SK-N-SH treated with all-trans-retinoic acid at 6 μM for 48 hours (cell line): ENCODE data around the gene PLA2G15.

Experiments used
- ATAC-seq: fragments of 200-7000 bp; cut with Tn5 transposase; 3 replicates; pipeline ENCODE4 v1.9.1; 2020; ENCODE audit warnings: mild to moderate bottlenecking, moderate library complexity
- ARNTL ChIP-seq: fragments of 450-650 bp; formaldehyde crosslinking; IDR thresholded peaks from 2 replicates; pipeline ENCODE4 v1.5.0; 2020; ENCODE audit warnings: low read depth, mild to moderate bottlenecking, moderate library complexity, borderline replicate concordance
- CSDC2 ChIP-seq: fragments of 250-450 bp; sonication (Bioruptor Pico); IDR thresholded peaks from 2 replicates; pipeline ENCODE4 v1.5.0; 2020; ENCODE audit warnings: mild to moderate bottlenecking, moderate library complexity
- OSR1 ChIP-seq: fragments of 250-450 bp; sonication (Bioruptor Pico); IDR thresholded peaks from 2 replicates; pipeline ENCODE4 v1.8.0; 2022; ENCODE audit warnings: moderate library complexity, mild to moderate bottlenecking, inconsistent platforms
- PPARA ChIP-seq: fragments of 250-450 bp; sonication (Bioruptor Pico); IDR thresholded peaks from 2 replicates; pipeline ENCODE4 v1.5.0; 2020; ENCODE audit warnings: mild to moderate bottlenecking, borderline replicate concordance
- RARB ChIP-seq: fragments of 250-450 bp; sonication (Bioruptor Pico); IDR thresholded peaks from 2 replicates; pipeline ENCODE4 v1.8.0; 2021; ENCODE audit warnings: mild to moderate bottlenecking, moderate library complexity
- SNAI2 ChIP-seq: fragments of 250-450 bp; sonication (Bioruptor Pico); IDR thresholded peaks from 2 replicates; pipeline ENCODE4 v1.5.0; 2020; ENCODE audit warnings: mild to moderate bottlenecking, moderate library complexity
- TCF4 ChIP-seq: fragments of 250-450 bp; sonication (Bioruptor Pico); IDR thresholded peaks from 2 replicates; pipeline ENCODE4 v1.8.0; 2021; ENCODE audit warnings: mild to moderate bottlenecking, moderate library complexity, borderline replicate concordance
- TOX ChIP-seq: fragments of 250-450 bp; sonication (Bioruptor Pico); IDR thresholded peaks from 2 replicates; pipeline ENCODE4 v1.8.0; 2021; ENCODE audit warnings: mild to moderate bottlenecking, moderate library complexity, borderline replicate concordance
- ZNF565 ChIP-seq: fragments of 450-650 bp; formaldehyde crosslinking; conservative IDR thresholded peaks from 2 replicates; pipeline ENCODE4 v1.5.0; 2020; ENCODE audit warnings: low read depth, mild to moderate bottlenecking, moderate library complexity
- ZNF70 ChIP-seq: fragments of 450-650 bp; formaldehyde crosslinking; IDR thresholded peaks from 2 replicates; pipeline ENCODE4 v1.5.0; 2020; ENCODE audit warnings: mild to moderate bottlenecking, moderate library complexity
- ZNF8 ChIP-seq: fragments of 450-650 bp; formaldehyde crosslinking; IDR thresholded peaks from 2 replicates; pipeline ENCODE4 v1.5.0; 2020; ENCODE audit warnings: mild to moderate bottlenecking, moderate library complexity
- TF ChIP-seq, protein P1 (sequence below): fragments of 250-450 bp; sonication (Bioruptor Pico); IDR thresholded peaks from 2 replicates; pipeline ENCODE4 v1.8.0; 2020; ENCODE audit warnings: mild to moderate bottlenecking, moderate library complexity, borderline replicate concordance
- TF ChIP-seq, protein P2 (sequence below): fragments of 250-450 bp; sonication (Bioruptor Pico); IDR thresholded peaks from 2 replicates; pipeline ENCODE4 v1.8.0; 2021; ENCODE audit warnings: low read depth, mild to moderate bottlenecking, moderate library complexity, borderline replicate concordance
- TF ChIP-seq, protein P3 (sequence below): fragments of 250-450 bp; sonication (Bioruptor Pico); IDR thresholded peaks from 2 replicates; pipeline ENCODE4 v1.5.0; 2020; ENCODE audit warnings: mild to moderate bottlenecking, moderate library complexity
- TF ChIP-seq, protein P4 (sequence below): fragments of 250-450 bp; sonication (Bioruptor Pico); IDR thresholded peaks from 2 replicates; pipeline ENCODE4 v1.5.1; 2021; ENCODE audit warnings: mild to moderate bottlenecking, moderate library complexity

Gene PLA2G15

DNA sequence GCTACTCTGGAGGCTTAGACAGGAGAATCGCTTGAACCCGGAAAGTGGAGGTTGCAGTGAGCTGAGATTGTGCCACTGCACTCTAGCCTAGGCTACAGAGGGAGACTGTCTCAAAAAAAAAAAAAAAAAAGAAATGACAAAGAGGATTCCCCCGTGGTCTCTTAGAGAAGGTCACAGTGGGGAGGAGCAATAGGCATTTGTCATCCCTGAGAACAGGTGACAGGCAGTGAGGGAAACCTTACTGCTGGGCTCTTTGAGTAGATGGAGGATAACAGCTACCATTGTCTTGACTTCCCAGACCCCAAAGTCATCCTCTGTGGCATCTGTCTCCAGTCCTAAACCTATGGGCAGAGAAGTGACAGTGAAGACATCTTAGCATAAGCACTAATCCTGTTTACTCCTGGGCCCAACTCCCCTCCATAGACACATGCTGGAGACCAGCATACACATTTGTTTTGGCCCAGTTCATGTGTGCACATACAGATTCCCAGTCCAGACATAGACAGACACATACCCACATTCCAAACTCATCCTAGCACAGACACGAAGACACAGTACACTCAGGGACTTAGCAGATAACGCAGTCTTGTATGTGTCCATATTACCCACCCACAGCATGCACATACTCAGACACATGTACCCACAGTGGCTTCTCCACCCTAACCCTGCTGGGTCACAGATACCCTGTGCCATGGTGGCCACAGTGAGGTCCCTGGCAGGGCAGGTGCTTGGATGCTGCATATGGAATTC is 11.9 kb upstream of the PLA2G15 start:
- ATAC-seq = no peak
- TF ChIP-seq SNAI2 (CRISPR knock-in tag) (no peak), ZNF70 (no peak), RARB (CRISPR knock-in tag) (no peak)

DNA sequence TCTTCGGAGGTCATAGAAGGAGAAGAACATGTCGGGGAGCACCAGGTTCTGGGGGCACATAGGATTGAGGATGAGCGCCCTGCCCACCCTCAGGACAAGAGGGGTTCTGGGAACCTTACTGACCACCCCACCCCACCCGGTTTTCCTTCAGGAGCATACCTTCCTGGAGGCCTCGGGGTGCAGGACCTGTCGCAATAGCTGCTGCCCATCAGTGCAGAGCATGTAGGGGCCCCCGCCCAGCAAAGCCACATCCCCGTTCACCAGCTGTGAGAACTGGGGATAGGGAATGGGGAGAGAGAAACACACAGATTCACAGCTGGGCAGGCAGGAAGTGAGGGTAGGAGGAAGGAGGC is 11.4 kb upstream of the PLA2G15 start:
- ATAC-seq = no peak
- TF ChIP-seq TOX (CRISPR knock-in tag) = no peak
- TF ChIP-seq OSR1 = no peak

DNA sequence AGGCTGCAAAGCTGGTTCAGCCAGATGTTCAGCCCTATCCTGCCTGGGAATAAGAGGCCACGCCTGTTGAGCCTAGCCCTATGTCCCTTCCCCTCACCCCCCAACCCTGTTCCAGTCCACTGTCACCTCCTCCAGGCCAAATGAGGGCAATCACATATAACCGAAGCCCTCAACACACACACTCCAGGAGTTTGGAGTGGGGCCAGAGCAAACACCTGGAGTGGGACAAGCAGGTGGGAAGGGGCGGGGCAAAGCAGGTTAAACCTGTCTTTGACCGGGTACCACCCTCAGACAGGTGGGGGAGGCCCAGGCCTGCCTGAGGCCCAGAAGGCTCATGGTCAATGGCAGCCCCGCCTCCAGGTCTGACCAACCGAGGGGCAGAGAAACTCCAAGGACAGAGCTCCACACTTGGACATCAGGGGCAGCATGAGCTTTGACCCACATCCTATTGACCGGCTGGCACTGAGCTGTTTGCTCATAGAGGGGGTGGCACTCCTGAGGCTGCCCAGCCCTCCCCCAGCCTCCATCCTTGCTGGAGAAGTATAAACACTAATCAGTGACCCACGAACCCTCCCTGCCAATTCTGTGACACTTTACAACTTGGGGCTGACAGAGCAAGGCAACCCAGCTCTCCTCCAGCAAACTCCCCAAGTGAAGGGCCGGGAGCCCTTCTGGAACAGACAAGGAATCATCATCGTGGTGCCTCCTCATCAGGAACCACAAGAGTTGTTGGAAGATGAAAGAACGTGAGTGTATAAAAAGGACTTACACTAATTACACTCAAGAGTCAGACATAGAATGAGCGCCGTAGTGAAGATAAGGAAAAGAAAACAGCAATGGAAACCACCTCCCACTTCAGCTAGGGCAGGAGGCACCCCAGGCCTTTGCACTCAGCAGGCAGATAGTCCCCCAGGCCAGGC is 10.7 kb upstream of the PLA2G15 start:
- ATAC-seq = no peak
- no peak for TF ChIP-seq PPARA (CRISPR knock-in tag)
- no peak for TF ChIP-seq ZNF8 (CRISPR knock-in tag)

DNA sequence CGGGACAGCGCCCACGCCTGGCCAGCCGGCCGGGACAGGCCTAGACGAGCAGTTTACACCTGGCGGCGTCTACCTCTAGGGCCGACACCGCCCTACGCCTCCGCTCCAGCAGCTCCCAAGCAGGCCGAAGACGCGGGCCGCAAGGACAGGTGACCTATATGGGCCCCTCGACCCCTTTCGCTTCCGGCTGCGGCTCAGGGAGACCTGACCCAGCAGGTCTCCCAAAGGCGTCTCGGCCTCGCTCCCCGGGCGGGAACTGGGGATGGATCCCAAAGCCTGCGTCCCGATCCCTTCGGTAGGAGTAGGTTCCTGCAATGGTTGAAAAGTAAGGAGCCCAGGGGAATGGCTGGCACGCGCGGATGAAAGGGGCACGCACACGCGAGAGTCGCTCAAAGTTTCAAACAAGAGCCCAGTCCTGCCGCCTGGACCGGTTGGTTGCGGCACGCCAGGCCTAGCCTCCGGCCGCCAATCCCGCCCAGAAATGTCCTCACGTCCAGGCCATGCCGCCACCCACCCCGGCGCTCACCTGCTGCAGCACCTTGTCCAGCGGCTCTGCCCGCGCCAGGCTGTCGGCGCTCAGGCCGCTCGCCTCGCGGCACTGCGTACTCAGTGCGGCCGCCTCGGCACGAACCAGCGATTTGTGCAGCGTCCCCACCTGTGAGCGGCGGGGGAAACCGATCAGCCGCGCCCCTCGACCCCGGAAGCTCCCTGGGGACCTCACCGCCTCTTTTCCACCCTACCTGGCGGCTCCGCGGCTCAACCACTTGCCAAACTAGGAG is 9.9 kb upstream of the PLA2G15 start:
- TF ChIP-seq, protein P1, sequence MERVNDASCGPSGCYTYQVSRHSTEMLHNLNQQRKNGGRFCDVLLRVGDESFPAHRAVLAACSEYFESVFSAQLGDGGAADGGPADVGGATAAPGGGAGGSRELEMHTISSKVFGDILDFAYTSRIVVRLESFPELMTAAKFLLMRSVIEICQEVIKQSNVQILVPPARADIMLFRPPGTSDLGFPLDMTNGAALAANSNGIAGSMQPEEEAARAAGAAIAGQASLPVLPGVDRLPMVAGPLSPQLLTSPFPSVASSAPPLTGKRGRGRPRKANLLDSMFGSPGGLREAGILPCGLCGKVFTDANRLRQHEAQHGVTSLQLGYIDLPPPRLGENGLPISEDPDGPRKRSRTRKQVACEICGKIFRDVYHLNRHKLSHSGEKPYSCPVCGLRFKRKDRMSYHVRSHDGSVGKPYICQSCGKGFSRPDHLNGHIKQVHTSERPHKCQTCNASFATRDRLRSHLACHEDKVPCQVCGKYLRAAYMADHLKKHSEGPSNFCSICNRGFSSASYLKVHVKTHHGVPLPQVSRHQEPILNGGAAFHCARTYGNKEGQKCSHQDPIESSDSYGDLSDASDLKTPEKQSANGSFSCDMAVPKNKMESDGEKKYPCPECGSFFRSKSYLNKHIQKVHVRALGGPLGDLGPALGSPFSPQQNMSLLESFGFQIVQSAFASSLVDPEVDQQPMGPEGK (CRISPR knock-in tag) = no peak
- TF ChIP-seq RARB (CRISPR knock-in tag) = no peak
- TF ChIP-seq, all 23 proteins: peak for 0
- no peak for ATAC-seq

DNA sequence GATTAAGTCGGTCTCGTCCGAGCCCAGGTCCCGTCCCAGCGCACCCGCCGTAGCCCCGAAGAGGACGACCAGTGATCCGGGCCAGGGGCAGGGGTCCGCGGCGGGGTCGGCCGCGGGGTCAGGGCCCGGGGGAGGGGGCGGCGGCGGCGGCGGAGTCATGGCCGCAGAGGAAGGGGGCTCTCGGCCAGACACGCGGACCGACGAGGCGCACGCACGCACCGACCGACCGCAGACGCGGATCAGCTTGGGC is 9.4 kb upstream of the PLA2G15 start, which contains the start of gene ESRP2:
Gene ESRP2, minus strand, starts transcription at position 241 of the 250 bp plus-strand sequence. Its CDS starts 82 bp downstream, at position 159.
- ATAC-seq = no peak

DNA sequence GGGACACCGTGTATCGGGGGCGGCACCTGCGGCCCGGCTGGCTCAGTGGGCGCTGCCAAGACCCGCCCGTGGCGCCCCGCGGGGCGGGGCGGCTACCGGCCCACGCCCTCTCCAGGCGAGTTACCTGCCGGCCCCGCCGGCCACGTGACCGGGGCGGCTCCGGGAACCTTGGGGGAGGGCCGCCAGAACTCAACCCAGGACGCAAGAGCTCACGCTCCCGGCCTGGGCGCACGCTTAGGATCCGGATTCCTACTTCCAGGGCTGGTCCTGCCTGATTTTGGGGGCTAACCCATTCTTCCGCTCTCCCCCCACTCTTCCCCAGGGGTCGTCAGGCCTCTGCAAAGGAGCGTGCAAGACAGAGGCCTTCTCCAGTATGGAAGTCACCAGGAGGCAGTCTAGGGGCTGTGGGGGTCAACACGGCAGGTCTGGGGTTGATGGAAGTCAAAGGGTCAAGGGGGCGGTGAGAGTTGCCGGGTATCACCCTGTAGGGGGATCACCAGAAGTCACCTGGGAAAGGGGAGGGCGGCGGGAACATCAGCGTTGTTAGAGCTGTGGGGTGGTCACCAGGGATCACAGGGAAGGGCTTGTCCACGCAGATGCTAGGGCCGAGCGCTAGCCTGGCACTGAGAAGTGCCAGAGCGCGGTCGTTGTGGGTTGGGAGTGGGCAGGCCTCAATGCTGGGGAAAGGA is 8.9 kb upstream of the PLA2G15 start:
- no peak for ATAC-seq
- TF ChIP-seq ZNF8 (CRISPR knock-in tag) = no peak
- TF ChIP-seq, protein P2, sequence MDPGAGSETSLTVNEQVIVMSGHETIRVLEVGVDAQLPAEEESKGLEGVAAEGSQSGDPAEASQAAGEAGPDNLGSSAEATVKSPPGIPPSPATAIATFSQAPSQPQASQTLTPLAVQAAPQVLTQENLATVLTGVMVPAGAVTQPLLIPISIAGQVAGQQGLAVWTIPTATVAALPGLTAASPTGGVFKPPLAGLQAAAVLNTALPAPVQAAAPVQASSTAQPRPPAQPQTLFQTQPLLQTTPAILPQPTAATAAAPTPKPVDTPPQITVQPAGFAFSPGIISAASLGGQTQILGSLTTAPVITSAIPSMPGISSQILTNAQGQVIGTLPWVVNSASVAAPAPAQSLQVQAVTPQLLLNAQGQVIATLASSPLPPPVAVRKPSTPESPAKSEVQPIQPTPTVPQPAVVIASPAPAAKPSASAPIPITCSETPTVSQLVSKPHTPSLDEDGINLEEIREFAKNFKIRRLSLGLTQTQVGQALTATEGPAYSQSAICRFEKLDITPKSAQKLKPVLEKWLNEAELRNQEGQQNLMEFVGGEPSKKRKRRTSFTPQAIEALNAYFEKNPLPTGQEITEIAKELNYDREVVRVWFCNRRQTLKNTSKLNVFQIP (CRISPR knock-in tag) = no peak
- TF ChIP-seq, protein P3, sequence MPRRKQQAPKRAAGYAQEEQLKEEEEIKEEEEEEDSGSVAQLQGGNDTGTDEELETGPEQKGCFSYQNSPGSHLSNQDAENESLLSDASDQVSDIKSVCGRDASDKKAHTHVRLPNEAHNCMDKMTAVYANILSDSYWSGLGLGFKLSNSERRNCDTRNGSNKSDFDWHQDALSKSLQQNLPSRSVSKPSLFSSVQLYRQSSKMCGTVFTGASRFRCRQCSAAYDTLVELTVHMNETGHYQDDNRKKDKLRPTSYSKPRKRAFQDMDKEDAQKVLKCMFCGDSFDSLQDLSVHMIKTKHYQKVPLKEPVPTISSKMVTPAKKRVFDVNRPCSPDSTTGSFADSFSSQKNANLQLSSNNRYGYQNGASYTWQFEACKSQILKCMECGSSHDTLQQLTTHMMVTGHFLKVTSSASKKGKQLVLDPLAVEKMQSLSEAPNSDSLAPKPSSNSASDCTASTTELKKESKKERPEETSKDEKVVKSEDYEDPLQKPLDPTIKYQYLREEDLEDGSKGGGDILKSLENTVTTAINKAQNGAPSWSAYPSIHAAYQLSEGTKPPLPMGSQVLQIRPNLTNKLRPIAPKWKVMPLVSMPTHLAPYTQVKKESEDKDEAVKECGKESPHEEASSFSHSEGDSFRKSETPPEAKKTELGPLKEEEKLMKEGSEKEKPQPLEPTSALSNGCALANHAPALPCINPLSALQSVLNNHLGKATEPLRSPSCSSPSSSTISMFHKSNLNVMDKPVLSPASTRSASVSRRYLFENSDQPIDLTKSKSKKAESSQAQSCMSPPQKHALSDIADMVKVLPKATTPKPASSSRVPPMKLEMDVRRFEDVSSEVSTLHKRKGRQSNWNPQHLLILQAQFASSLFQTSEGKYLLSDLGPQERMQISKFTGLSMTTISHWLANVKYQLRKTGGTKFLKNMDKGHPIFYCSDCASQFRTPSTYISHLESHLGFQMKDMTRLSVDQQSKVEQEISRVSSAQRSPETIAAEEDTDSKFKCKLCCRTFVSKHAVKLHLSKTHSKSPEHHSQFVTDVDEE = no peak
- TF ChIP-seq PPARA (CRISPR knock-in tag) = no peak
- TF ChIP-seq TOX (CRISPR knock-in tag) = no peak
- TF ChIP-seq, protein P1 (CRISPR knock-in tag) = no peak
- no peak for TF ChIP-seq ARNTL (CRISPR knock-in tag)
- TF ChIP-seq, protein P4, sequence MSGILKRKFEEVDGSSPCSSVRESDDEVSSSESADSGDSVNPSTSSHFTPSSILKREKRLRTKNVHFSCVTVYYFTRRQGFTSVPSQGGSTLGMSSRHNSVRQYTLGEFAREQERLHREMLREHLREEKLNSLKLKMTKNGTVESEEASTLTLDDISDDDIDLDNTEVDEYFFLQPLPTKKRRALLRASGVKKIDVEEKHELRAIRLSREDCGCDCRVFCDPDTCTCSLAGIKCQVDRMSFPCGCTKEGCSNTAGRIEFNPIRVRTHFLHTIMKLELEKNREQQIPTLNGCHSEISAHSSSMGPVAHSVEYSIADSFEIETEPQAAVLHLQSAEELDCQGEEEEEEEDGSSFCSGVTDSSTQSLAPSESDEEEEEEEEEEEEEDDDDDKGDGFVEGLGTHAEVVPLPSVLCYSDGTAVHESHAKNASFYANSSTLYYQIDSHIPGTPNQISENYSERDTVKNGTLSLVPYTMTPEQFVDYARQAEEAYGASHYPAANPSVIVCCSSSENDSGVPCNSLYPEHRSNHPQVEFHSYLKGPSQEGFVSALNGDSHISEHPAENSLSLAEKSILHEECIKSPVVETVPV = no peak

More for the DNA sequence above, 9.4 kb upstream of the PLA2G15 start, which contains the start of gene ESRP2:
- TF ChIP-seq TOX (CRISPR knock-in tag) (no peak), CSDC2 (CRISPR knock-in tag) (no peak), ZNF565 (no peak), ZNF70 (no peak), PPARA (CRISPR knock-in tag) (no peak), TCF4 (CRISPR knock-in tag) (no peak), ZNF8 (CRISPR knock-in tag) (no peak)
- TF ChIP-seq, protein P1 (CRISPR knock-in tag) = no peak
